WTC11 (cell line): ENCODE measurements around the gene NR5A1. TPM values are rescaled to one million over a fixed set of nuclear protein-coding genes. Genes with fewer than 3 reads are reported as not detected.

Experiments
- ATAC-seq: fragments of 200-7000 bp; cut with Tn5 transposase; 2 replicates; pipeline ENCODE4 v1.10.0; 2021; ENCODE audit warnings: mild to moderate bottlenecking, moderate library complexity
- CTCF ChIA-PET: fragments of 300-600 bp; sonication (Branson Sonifier 250); formaldehyde crosslinking; loops from one replicate; lab custom pipeline; 2021; ENCODE audit warnings: antibody characterized with exemption; lab: Charles Lee
- POLR2A ChIA-PET: fragments of 350-600 bp; sonication (Branson Sonifier 250); formaldehyde crosslinking; loops from one replicate; lab custom pipeline; 2021; ENCODE audit warnings: antibody characterized with exemption; lab: Charles Lee
- DNase-seq: peaks from one replicate; pipeline ENCODE4 v3.0.0; 2021; ENCODE audit warnings: low spot score
- H3K27ac Mint-ChIP-seq: 2 replicates; pipeline ENCODE4 v1.8.0; 2021; ENCODE audit warnings: mixed read lengths
- H3K27me3 Mint-ChIP-seq: 2 replicates; pipeline ENCODE4 v1.8.0; 2021; ENCODE audit warnings: low read depth, mild to moderate bottlenecking, moderate library complexity, mixed read lengths
- H3K36me3 Mint-ChIP-seq: 2 replicates; pipeline ENCODE4 v1.8.0; 2021; ENCODE audit warnings: mixed read lengths
- H3K4me1 Mint-ChIP-seq: 2 replicates; pipeline ENCODE4 v1.8.0; 2022; ENCODE audit warnings: mixed read lengths
- H3K4me3 Mint-ChIP-seq: 2 replicates; pipeline ENCODE4 v1.8.0; 2021; ENCODE audit warnings: mild to moderate bottlenecking, moderate library complexity, mixed read lengths
- H3K9me3 Mint-ChIP-seq: 2 replicates; pipeline ENCODE4 v1.8.0; 2021; ENCODE audit warnings: mixed read lengths
- ATF1 ChIP-seq: sonication (generic); formaldehyde crosslinking; IDR thresholded peaks from 2 replicates; pipeline ENCODE4 v1.8.1; 2023; ENCODE audit warnings: mild to moderate bottlenecking, moderate library complexity, missing genetic modification reagents
- GABPB1 ChIP-seq: sonication (generic); formaldehyde crosslinking; IDR thresholded peaks from 2 replicates; pipeline ENCODE4 v1.8.1; 2023; ENCODE audit warnings: mild to moderate bottlenecking, missing genetic modification reagents
- HMGA2 ChIP-seq: fragments of 250-450 bp; sonication (Bioruptor Pico); IDR thresholded peaks from 2 replicates; pipeline ENCODE4 v1.4.0; 2021; ENCODE audit warnings: mild to moderate bottlenecking, moderate library complexity
- JUN ChIP-seq: sonication (generic); formaldehyde crosslinking; IDR thresholded peaks from 2 replicates; pipeline ENCODE4 v1.8.0; 2023; ENCODE audit warnings: mild to moderate bottlenecking, missing genetic modification reagents
- MXD4 ChIP-seq: fragments of 250-450 bp; sonication (Bioruptor Pico); IDR thresholded peaks from 2 replicates; pipeline ENCODE4 v1.8.0; 2021; ENCODE audit warnings: mild to moderate bottlenecking, moderate library complexity, borderline replicate concordance
- NFATC4 ChIP-seq: fragments of 250-450 bp; sonication (Bioruptor Pico); IDR thresholded peaks from 2 replicates; pipeline ENCODE4 v1.9.0; 2021; ENCODE audit warnings: mild to moderate bottlenecking
- NFYB ChIP-seq: sonication (generic); formaldehyde crosslinking; conservative IDR thresholded peaks from 2 replicates; pipeline ENCODE4 v1.8.0; 2022; ENCODE audit warnings: low read depth, missing genetic modification reagents
- SP1 ChIP-seq: sonication (generic); formaldehyde crosslinking; conservative IDR thresholded peaks from 2 replicates; pipeline ENCODE4 v1.8.1; 2022; ENCODE audit warnings: missing genetic modification reagents
- ZNF423 ChIP-seq: fragments of 250-450 bp; sonication (Bioruptor Pico); IDR thresholded peaks from 2 replicates; pipeline ENCODE4 v2.1.2; 2022; ENCODE audit warnings: mild to moderate bottlenecking, moderate library complexity
- total RNA-seq: library from RNA; stranded (reverse); gene quantifications from 3 replicates; pipeline ENCODE4 v1.2.3, GENCODE V29; 2021
- TF ChIP-seq, protein P1 (sequence below): sonication (generic); formaldehyde crosslinking; IDR thresholded peaks from 2 replicates; pipeline ENCODE4 v1.8.1; 2022; ENCODE audit warnings: mild to moderate bottlenecking, missing genetic modification reagents, moderate library complexity, borderline replicate concordance
- TF ChIP-seq, protein P2 (sequence below): sonication (generic); formaldehyde crosslinking; IDR thresholded peaks from 2 replicates; pipeline ENCODE4 v1.8.1; 2023; ENCODE audit warnings: mild to moderate bottlenecking, moderate library complexity, missing genetic modification reagents
- TF ChIP-seq, protein P3 (sequence below): sonication (generic); formaldehyde crosslinking; IDR thresholded peaks from 2 replicates; pipeline ENCODE4 v1.8.1; 2022; ENCODE audit warnings: low read depth, missing genetic modification reagents, borderline replicate concordance
- TF ChIP-seq, protein P4 (sequence below): fragments of 250-450 bp; sonication (Bioruptor Pico); IDR thresholded peaks from 2 replicates; pipeline ENCODE4 v1.9.0; 2021; ENCODE audit warnings: mild to moderate bottlenecking, borderline replicate concordance
- TF ChIP-seq, protein P5 (sequence below): sonication (generic); formaldehyde crosslinking; IDR thresholded peaks from 2 replicates; pipeline ENCODE4 v1.8.0; 2022; ENCODE audit warnings: mild to moderate bottlenecking, missing genetic modification reagents
- TF ChIP-seq, protein P6 (sequence below): sonication (generic); formaldehyde crosslinking; IDR thresholded peaks from 2 replicates; pipeline ENCODE4 v1.8.1; 2023; ENCODE audit warnings: mild to moderate bottlenecking, missing genetic modification reagents, moderate library complexity
- TF ChIP-seq, protein P7 (sequence below): sonication (generic); formaldehyde crosslinking; IDR thresholded peaks from 2 replicates; pipeline ENCODE4 v1.8.1; 2022; ENCODE audit warnings: low read depth, mild to moderate bottlenecking, moderate library complexity, missing genetic modification reagents, borderline replicate concordance
- TF ChIP-seq, protein P8 (sequence below): sonication (generic); formaldehyde crosslinking; IDR thresholded peaks from 2 replicates; pipeline ENCODE4 v1.8.0; 2023; ENCODE audit warnings: missing genetic modification reagents

Gene NR5A1
- total RNA-seq, 1 experiment from 2014 or later, result 0.77 TPM

DNA sequence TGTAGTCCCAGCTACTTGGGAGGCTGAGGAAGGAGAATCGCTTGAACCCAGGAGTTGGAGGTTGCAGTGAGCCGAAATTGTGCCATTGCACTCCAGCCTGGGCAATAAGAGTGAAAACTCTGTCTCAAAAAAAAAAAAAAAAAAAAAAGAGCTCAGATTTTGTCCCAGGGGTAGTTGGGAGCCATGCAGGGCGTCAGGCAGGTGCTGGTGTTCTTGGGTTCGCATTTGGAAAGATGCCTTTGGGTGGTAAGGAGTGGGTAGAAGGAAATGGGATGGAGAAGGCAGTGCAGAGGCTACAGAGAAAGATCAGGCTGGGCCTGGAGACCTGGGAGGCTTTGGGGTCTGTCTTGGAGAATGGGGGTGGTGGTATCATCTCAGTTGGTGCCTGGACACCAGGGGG lies 33.0 kb downstream of the NR5A1 start (continued):
- TF ChIP-seq, protein P1, sequence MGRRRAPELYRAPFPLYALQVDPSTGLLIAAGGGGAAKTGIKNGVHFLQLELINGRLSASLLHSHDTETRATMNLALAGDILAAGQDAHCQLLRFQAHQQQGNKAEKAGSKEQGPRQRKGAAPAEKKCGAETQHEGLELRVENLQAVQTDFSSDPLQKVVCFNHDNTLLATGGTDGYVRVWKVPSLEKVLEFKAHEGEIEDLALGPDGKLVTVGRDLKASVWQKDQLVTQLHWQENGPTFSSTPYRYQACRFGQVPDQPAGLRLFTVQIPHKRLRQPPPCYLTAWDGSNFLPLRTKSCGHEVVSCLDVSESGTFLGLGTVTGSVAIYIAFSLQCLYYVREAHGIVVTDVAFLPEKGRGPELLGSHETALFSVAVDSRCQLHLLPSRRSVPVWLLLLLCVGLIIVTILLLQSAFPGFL, result no peak
- no peak for TF ChIP-seq ZNF423
- TF ChIP-seq, protein P2, sequence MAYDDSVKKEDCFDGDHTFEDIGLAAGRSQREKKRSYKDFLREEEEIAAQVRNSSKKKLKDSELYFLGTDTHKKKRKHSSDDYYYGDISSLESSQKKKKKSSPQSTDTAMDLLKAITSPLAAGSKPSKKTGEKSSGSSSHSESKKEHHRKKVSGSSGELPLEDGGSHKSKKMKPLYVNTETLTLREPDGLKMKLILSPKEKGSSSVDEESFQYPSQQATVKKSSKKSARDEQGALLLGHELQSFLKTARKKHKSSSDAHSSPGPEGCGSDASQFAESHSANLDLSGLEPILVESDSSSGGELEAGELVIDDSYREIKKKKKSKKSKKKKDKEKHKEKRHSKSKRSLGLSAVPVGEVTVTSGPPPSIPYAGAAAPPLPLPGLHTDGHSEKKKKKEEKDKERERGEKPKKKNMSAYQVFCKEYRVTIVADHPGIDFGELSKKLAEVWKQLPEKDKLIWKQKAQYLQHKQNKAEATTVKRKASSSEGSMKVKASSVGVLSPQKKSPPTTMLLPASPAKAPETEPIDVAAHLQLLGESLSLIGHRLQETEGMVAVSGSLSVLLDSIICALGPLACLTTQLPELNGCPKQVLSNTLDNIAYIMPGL (CRISPR knock-in tag), result no peak
- TF ChIP-seq ATF1, result no peak

DNA sequence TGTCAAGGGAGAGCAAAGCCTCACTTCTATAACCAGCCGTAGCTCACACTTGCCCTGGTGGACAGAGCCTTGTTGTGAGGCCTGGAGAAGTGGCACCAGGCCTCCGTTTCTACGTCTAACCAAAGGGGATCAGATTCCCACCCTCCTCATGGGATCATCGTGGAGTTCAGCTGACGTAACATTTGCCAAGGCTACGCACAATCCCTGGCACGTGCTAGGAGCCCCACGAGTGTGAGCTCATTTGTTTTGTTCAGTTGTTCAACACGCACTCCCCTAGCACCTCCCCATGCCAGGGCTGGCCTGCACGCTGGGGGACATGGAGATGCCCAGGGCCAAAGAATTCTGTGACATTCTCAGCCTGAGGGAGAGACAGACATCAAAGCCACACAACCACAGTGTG lies 33.9 kb downstream of the NR5A1 start:
- no peak overlapping the region for H3K27ac Mint-ChIP-seq
- CTCF ChIA-PET, result interaction anchor here (0.7 to 1.1 kb wide), 3 partner anchors 16 to 379 kb away, joined by 3 read pairs; no protein-coding TSS in a partner anchor

DNA sequence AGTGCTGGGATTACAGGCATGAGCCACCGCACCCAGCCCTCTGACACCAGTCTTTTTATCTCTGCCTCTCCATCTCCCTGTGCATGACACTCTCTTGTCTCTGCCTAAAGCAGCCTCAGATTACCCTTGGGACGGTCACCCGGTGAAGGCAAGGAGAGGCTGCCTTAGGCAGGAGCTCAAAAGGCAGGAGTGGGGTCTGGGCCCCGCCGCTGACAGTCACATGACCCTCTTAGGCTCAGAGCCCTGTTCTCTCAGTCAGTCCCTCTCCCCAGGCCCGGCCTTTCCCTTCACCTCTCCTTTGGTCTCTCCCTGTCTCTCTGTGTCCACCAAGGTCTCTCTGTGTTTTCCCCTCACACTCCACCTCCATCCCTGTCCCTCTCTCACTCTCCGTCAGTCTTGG lies 34.4 kb downstream of the NR5A1 start:
- TF ChIP-seq JUN (no peak), NFATC4 (CRISPR knock-in tag) (no peak), NFYB (no peak)
- TF ChIP-seq, protein P3, sequence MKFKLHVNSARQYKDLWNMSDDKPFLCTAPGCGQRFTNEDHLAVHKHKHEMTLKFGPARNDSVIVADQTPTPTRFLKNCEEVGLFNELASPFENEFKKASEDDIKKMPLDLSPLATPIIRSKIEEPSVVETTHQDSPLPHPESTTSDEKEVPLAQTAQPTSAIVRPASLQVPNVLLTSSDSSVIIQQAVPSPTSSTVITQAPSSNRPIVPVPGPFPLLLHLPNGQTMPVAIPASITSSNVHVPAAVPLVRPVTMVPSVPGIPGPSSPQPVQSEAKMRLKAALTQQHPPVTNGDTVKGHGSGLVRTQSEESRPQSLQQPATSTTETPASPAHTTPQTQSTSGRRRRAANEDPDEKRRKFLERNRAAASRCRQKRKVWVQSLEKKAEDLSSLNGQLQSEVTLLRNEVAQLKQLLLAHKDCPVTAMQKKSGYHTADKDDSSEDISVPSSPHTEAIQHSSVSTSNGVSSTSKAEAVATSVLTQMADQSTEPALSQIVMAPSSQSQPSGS, result no peak
- TF ChIP-seq, protein P4, sequence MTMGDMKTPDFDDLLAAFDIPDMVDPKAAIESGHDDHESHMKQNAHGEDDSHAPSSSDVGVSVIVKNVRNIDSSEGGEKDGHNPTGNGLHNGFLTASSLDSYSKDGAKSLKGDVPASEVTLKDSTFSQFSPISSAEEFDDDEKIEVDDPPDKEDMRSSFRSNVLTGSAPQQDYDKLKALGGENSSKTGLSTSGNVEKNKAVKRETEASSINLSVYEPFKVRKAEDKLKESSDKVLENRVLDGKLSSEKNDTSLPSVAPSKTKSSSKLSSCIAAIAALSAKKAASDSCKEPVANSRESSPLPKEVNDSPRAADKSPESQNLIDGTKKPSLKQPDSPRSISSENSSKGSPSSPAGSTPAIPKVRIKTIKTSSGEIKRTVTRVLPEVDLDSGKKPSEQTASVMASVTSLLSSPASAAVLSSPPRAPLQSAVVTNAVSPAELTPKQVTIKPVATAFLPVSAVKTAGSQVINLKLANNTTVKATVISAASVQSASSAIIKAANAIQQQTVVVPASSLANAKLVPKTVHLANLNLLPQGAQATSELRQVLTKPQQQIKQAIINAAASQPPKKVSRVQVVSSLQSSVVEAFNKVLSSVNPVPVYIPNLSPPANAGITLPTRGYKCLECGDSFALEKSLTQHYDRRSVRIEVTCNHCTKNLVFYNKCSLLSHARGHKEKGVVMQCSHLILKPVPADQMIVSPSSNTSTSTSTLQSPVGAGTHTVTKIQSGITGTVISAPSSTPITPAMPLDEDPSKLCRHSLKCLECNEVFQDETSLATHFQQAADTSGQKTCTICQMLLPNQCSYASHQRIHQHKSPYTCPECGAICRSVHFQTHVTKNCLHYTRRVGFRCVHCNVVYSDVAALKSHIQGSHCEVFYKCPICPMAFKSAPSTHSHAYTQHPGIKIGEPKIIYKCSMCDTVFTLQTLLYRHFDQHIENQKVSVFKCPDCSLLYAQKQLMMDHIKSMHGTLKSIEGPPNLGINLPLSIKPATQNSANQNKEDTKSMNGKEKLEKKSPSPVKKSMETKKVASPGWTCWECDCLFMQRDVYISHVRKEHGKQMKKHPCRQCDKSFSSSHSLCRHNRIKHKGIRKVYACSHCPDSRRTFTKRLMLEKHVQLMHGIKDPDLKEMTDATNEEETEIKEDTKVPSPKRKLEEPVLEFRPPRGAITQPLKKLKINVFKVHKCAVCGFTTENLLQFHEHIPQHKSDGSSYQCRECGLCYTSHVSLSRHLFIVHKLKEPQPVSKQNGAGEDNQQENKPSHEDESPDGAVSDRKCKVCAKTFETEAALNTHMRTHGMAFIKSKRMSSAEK (CRISPR knock-in tag), result no peak
- CTCF ChIA-PET, result interaction anchor here (1.1 kb wide), 1 partner anchor 380 kb away, joined by 3 read pairs; no protein-coding TSS in a partner anchor
- no peak for ATAC-seq
- POLR2A ChIA-PET, result no interaction called here
- DNase-seq, result no peak
- 0 out of 2 replicates have a peak, but pooled peaks cover 3% of the 10 kb centered on the region for H3K4me1 Mint-ChIP-seq
- H3K36me3 Mint-ChIP-seq, result no peaks in the 10 kb centered on the region
- no peak overlapping the region for H3K4me3 Mint-ChIP-seq
- H3K9me3 Mint-ChIP-seq, result no peaks in the 10 kb centered on the region
- no peak overlapping the region for H3K27ac Mint-ChIP-seq
- peaks cover 15% of the 10 kb centered on the region for H3K27me3 Mint-ChIP-seq

More for the DNA sequence above, 33.9 kb downstream of the NR5A1 start:
- POLR2A ChIA-PET, result no interaction called here
- Mint-ChIP-seq H3K9me3 (no peaks in the 10 kb centered on the region), H3K36me3 (no peaks in the 10 kb centered on the region)
- TF ChIP-seq SP1 (CRISPR knock-in tag) (no peak), GABPB1 (peak; percentile 63; the same call in 1 of the 2 replicates), HMGA2 (CRISPR knock-in tag) (no peak), MXD4 (no peak)
- TF ChIP-seq, protein P5, sequence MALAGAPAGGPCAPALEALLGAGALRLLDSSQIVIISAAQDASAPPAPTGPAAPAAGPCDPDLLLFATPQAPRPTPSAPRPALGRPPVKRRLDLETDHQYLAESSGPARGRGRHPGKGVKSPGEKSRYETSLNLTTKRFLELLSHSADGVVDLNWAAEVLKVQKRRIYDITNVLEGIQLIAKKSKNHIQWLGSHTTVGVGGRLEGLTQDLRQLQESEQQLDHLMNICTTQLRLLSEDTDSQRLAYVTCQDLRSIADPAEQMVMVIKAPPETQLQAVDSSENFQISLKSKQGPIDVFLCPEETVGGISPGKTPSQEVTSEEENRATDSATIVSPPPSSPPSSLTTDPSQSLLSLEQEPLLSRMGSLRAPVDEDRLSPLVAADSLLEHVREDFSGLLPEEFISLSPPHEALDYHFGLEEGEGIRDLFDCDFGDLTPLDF, result no peak
- TF ChIP-seq, protein P6, sequence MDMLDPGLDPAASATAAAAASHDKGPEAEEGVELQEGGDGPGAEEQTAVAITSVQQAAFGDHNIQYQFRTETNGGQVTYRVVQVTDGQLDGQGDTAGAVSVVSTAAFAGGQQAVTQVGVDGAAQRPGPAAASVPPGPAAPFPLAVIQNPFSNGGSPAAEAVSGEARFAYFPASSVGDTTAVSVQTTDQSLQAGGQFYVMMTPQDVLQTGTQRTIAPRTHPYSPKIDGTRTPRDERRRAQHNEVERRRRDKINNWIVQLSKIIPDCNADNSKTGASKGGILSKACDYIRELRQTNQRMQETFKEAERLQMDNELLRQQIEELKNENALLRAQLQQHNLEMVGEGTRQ (CRISPR knock-in tag), result no peak
- TF ChIP-seq, protein P7, sequence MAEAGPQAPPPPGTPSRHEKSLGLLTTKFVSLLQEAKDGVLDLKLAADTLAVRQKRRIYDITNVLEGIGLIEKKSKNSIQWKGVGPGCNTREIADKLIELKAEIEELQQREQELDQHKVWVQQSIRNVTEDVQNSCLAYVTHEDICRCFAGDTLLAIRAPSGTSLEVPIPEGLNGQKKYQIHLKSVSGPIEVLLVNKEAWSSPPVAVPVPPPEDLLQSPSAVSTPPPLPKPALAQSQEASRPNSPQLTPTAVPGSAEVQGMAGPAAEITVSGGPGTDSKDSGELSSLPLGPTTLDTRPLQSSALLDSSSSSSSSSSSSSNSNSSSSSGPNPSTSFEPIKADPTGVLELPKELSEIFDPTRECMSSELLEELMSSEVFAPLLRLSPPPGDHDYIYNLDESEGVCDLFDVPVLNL (CRISPR knock-in tag), result no peak
- TF ChIP-seq, protein P8, sequence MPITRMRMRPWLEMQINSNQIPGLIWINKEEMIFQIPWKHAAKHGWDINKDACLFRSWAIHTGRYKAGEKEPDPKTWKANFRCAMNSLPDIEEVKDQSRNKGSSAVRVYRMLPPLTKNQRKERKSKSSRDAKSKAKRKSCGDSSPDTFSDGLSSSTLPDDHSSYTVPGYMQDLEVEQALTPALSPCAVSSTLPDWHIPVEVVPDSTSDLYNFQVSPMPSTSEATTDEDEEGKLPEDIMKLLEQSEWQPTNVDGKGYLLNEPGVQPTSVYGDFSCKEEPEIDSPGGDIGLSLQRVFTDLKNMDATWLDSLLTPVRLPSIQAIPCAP, result no peak
- TF ChIP-seq, all 79 proteins: peak for 1
- Mint-ChIP-seq H3K4me1 (peaks cover 6% of the 10 kb centered on the region), H3K27me3 (peaks cover 19% of the 10 kb centered on the region), H3K4me3 (no peak overlapping the region)
- DNase-seq (no peak), ATAC-seq (no peak)
